Gastrocnemius medialis (tissue), 4 donors: ENCODE results near the gene GPAM.

ENCODE experiments used
- CTCF ChIP-seq, 5 experiments: fragments of 450-650 bp in 3 of 5; fragments of 200-600 bp in 2 of 5; sonication (generic) in 2 of 5; IDR thresholded peaks in 4 of 5; conservative IDR thresholded peaks in 1 of 5; 1 replicate in 4 of 5; 2 replicates in 1 of 5; pipeline ENCODE4 v1.5.1; 2016 to 2019; ENCODE audit warnings: antibody characterized with exemption in 5 of 5, mild to moderate bottlenecking in 3 of 5, moderate library complexity in 3 of 5
- POLR2A ChIP-seq, 2 donors: fragments of 450-650 bp; IDR thresholded peaks; one replicate each; pipeline ENCODE4 v1.6.1; 2017; ENCODE audit warnings: antibody characterized with exemption in 2 of 2, mild to moderate bottlenecking in 2 of 2, moderate library complexity in 2 of 2

- no peak for TF ChIP-seq CTCF (IDR thresholded peaks at IDR 0.05 in 4 of 5, conservative IDR thresholded peaks at IDR 0.05 in 1 of 5)
- no peak for TF ChIP-seq POLR2A (IDR thresholded peaks at IDR 0.05)
Measured at GRCh38 chr10:112222799-112223198, 39.2 kb upstream of the GPAM start.
